Stimulated activated CD4-positive, alpha-beta T cell treated with anti-CD3 and anti-CD28 coated beads, Interleukin-1b, Interleukin-23, amount 100 ng/mL, for 24 hours (primary cell): Measurements from ENCODE around the gene ABHD17B.

Experiments
- DNase-seq, 4 experiments: peaks; one replicate each; pipeline ENCODE4 v3.0.0-alpha.2; 2020; ENCODE audit warnings: low read depth in 4 of 4, low spot score in 1 of 4

Gene ABHD17B

DNA sequence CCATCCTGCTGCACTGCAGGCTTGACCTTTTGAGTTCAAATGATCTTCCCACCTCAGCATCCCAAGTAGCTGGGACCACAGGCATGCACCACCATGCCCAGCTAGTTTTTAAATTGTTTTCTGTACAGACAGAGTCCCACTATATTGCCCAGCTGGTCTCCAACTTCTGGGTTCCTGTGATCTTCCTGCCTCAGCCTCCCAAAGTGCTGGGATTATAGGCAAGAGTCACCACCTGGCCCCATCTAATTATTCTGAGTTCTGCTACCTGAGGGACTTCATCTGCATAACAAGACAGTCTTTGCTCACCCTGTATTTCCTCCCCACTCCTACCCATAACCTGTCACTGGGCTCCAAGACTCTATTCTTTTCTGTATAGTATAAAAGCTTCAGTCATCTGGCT is 88.1 kb downstream of the ABHD17B start:
- DNase-seq: no peak

DNA sequence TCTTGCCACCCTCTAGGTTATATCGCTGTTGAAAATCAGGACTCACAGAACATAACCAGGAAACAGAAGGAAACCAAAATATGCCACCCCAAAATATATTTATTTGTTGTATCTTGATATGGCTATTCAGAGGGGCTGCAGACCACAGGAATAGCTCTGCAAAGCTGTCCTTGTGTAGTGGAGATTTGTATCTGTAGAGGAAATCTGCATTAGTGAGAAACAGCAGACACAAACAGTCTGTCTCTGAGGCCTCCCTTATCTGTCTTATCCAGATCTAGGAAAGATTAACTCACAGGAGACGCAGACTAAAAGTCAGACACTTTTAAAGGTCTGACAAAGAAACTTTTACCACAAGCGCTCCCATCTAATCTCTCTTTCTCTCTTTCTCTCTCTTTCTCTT is 88.5 kb downstream of the ABHD17B start:
- no peak for DNase-seq

DNA sequence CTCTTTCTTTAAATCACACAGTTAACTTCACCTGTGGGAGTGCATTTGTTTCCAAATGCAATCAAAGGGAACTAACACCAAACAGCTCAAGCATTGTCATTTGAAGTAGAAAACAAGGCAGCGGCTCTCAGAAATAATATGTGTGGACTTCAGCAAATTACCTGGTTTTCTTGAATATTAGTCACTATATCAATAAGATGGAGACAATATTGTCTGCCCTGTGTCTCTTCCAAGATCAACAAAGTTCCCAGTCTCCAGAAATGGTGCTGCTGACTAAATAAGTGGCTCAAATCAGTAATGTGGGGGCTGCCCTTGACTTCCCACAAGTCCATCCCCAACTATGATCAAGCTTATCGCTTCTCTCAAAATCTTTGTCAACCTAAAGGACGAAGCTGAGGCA is 89.6 kb downstream of the ABHD17B start:
- no peak for DNase-seq

DNA sequence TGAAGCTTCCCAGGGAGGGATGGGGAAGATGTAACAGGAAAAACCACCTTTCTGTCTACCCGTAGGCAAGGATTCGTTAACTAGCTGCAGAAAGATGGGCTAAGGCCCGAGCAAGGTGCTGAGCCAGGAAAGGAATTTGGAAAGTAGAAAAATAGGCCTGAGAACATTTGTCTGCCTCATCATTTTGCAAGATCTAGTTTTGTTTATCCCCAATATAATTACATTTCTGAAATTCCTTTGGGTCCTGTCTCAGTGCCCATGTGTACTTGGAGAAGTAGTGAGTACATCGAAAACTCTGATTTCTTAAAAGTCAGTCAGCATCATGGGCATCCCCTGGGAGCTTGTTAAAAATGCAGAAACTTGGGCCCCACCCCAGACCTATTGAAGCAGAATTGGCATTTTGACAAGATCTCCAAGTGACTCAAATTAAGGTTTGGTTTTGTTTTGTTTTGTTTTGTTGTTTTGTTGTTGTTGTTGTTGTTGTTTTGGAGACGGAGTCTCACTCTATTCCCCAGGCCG is 90.5 kb downstream of the ABHD17B start:
- no peak for DNase-seq

DNA sequence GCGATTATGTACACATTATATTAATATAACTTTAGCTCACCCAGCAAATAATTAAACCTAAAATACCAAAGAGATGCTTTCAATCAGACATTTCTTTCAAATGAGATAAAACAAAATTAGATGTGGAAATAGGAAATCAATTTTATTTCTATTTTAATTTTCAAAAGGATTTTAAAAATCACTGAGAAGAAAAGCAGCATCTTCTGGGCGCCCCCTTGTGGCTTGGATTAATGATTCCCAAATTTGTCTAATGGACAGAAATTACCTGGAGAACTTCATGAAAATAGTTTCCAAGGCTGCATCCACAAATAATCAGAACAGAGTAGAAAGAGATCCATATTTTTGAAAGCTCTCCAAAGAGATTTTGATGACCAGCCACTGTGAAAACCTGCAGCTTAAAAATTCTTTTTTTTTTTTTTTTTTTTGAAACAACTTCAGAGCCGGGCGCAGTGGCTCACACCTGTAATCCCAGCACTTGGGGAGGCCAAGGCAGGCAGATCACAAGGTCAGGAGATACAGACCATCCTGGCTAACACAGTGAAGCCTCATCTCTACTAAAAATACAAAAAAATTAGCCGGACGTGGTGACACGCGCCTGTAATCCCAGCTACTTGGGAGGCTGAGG is 91.8 kb downstream of the ABHD17B start:
- DNase-seq: peak; percentile 23 to 41 (median 36)

DNA sequence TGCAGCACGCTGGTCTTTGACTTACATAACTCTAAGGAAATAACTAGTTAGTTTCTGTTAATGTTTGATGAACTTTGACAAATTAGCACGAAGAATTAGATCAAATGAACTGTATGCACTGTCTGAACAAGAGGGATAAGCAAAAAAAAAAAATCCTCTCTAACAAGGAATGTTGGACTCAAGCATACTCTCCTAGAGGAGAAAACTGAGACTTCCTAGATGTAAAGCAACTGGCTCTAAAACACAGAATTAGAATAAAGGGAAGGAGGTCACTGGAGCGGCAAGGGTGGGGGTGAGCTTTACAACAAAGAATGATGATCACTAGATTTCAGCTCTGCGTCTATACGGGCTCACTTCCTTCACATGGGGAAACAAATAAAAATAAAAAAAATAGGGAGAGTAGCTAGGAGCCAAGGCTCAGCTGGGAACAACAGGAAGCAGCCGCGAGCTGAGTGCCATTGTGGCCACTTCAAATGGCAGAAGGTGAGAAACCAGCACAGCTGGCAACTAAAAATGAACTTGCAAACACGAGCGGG is 94.0 kb downstream of the ABHD17B start:
- no peak for DNase-seq
